Left lung (tissue), 10 donors: ENCODE data around the gene ZC3H18. TPM values are rescaled to one million over a fixed set of nuclear protein-coding genes. Genes with fewer than 3 reads are reported as not detected.

ENCODE experiments used
- ATAC-seq: fragments of 200-7000 bp; cut with Tn5 transposase; one replicate; pipeline ENCODE4 v1.9.1; 2020; ENCODE audit warnings: moderate library complexity
- DNase-seq, 4 donors: peaks; one replicate each; pipeline ENCODE4 v3.0.0-alpha.2; 2013 to 2020
- H3K27ac ChIP-seq, 2 donors: fragments of 200-600 bp; sonication (generic) in 1 of 2; one replicate each; pipeline versions ENCODE4 v1.5.0 to v1.8.0; 2020 to 2021
- H3K27me3 ChIP-seq, 2 donors: fragments of 200-600 bp; sonication (generic) in 1 of 2; one replicate each; pipeline versions ENCODE4 v1.5.0 to v1.8.0; 2020 to 2021
- H3K36me3 ChIP-seq, 2 donors: fragments of 200-600 bp; sonication (generic) in 1 of 2; one replicate each; pipeline versions ENCODE4 v1.5.0 to v1.8.0; 2020 to 2021
- H3K4me1 ChIP-seq, 2 donors: fragments of 200-600 bp; one replicate each; pipeline ENCODE4 v1.8.0; 2021
- H3K4me3 ChIP-seq, 2 donors: fragments of 200-600 bp; sonication (generic) in 1 of 2; one replicate each; pipeline versions ENCODE4 v1.5.0 to v1.8.0; 2020 to 2021; ENCODE audit warnings: mild to moderate bottlenecking in 1 of 2
- H3K9me3 ChIP-seq, 2 donors: fragments of 200-600 bp; sonication (generic) in 1 of 2; one replicate each; pipeline versions ENCODE4 v1.5.0 to v1.8.0; 2020 to 2021
- CTCF ChIP-seq, 2 donors: fragments of 200-600 bp; sonication (generic) in 1 of 2; IDR thresholded peaks; one replicate each; pipeline versions ENCODE4 v1.5.0 to v1.8.0; 2021; ENCODE audit warnings: antibody characterized with exemption in 2 of 2
- intact Hi-C, 2 donors: fragments of 100-400 bp; cut with DNase I; formaldehyde crosslinking; loops; one replicate each; pipeline versions ENCODE4 v1.11.2 to v1.14.2; 2022
- polyA plus RNA-seq, 6 donors: library from polyadenylated mRNA; unstranded; fragments of 120-200 nt; gene quantifications; one replicate each; pipeline ENCODE4 v1.2.1, GENCODE V29; 2013; ENCODE audit not compliant: insufficient read length in 6 of 6
- total RNA-seq, 2 donors: library from RNA; stranded (reverse); fragmentation: NEBNext Ultra II Directional; extraction: Animal tissue kit (Norgen Biotek cat#: 25700); gene quantifications; one replicate each; pipeline ENCODE4 v1.2.1, GENCODE V29; 2021
- donor health status: DM: no; HTN: yes; CAD: no.
- donor health status: DM: no; HTN: no; CAD: no.

Gene ZC3H18
- total and polyA plus RNA-seq, 8 donors, result 33.8 to 53.1 (median 38.5) TPM

GRCh38 chr16:88616320-88616719 lies 46.1 kb downstream of the ZC3H18 start:
- intact Hi-C loops, result no loop called here

GRCh38 chr16:88616736-88617135 lies 46.5 kb downstream of the ZC3H18 start:
- peaks cover 6 to 22% of the 10 kb centered on the region in 2 donors for H3K4me1 ChIP-seq
- intact Hi-C loops, result no loop called here
- DNase-seq, result peak in 1 of 4 donors; percentile 61
- H3K36me3 ChIP-seq, result peaks cover 0 to 76% of the 10 kb centered on the region in 2 donors
- no peaks in the 10 kb centered on the region for H3K9me3 ChIP-seq
- H3K27me3 ChIP-seq, result no peaks in the 10 kb centered on the region
- TF ChIP-seq CTCF (IDR thresholded peaks at IDR 0.05), result no peak
- H3K27ac ChIP-seq, result no peak overlapping the region
- peak; percentile 3 for ATAC-seq
- H3K4me3 ChIP-seq, result no peak overlapping the region

More at GRCh38 chr16:88616320-88616719, 46.1 kb downstream of the ZC3H18 start:
- Histone ChIP-seq H3K36me3 (peaks cover 0 to 78% of the 10 kb centered on the region in 2 donors), H3K9me3 (no peaks in the 10 kb centered on the region), H3K4me3 (no peak overlapping the region), H3K27me3 (no peaks in the 10 kb centered on the region), H3K4me1 (peaks cover 6 to 22% of the 10 kb centered on the region in 2 donors), H3K27ac (no peak overlapping the region)
- peak; percentile 26 to 92 (median 82) for DNase-seq
- peak; percentile 92 for ATAC-seq
- TF ChIP-seq CTCF (IDR thresholded peaks at IDR 0.05), result no peak

- Histone ChIP-seq H3K27ac (no peak overlapping the region), H3K36me3 (peaks cover 0 to 77% of the 10 kb centered on the region in 2 donors), H3K4me1 (peaks cover 6 to 22% of the 10 kb centered on the region in 2 donors), H3K9me3 (no peaks in the 10 kb centered on the region), H3K4me3 (no peak overlapping the region), H3K27me3 (no peaks in the 10 kb centered on the region)
- DNase-seq (no peak), ATAC-seq (no peak)
- intact Hi-C loops, result no loop called here
- TF ChIP-seq CTCF (IDR thresholded peaks at IDR 0.05), result no peak
These were observed 47.2 kb downstream of the ZC3H18 start for GRCh38 chr16:88617268-88618031.

GRCh38 chr16:88618182-88618955 lies 48.2 kb downstream of the ZC3H18 start:
- TF ChIP-seq CTCF (IDR thresholded peaks at IDR 0.05), result no peak
- peaks cover 6 to 22% of the 10 kb centered on the region in 2 donors for H3K4me1 ChIP-seq
- H3K4me3 ChIP-seq, result no peak overlapping the region
- no peak for ATAC-seq
- peaks cover 0 to 79% of the 10 kb centered on the region in 2 donors for H3K36me3 ChIP-seq
- H3K27ac ChIP-seq, result no peak overlapping the region
- no peak for DNase-seq
- intact Hi-C loops, result no loop called here
- H3K27me3 ChIP-seq, result no peaks in the 10 kb centered on the region
- no peaks in the 10 kb centered on the region for H3K9me3 ChIP-seq
